GM21526 (cell line): ENCODE results near the gene CCSER1.
"Not testable (repeated sequence)": the region's sequence is repeated elsewhere in the genome, so short reads cannot be mapped to it uniquely, and the experiment has no call there.

Experiments used
- ATAC-seq: cut with Tn5 transposase; IDR thresholded peaks from one replicate; pipeline ENCODE4 v1.9.1; 2021; ENCODE audit warnings: moderate library complexity; ENCODE audit not compliant: unreplicated experiment, low FRiP score

CCSER1 gene

DNA sequence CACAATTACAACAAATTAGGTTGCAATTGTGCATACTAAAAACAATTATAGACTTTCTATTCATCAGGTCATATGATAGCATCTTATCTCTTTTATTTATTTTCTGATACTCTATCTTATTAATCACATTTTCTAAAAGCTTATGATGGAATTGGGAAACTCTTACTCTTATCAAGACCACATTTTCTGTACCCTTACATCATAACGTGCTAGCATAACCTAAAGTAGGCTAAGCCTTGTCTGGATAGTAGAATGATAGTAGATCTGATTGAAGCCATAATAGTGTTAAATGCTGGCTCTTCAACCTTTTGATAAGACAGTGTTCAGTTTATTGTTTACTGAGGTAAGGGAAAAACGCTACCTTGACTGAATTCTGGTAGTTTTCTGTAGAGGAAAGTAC is 294.0 kb downstream of the CCSER1 start:
- no peak for ATAC-seq

DNA sequence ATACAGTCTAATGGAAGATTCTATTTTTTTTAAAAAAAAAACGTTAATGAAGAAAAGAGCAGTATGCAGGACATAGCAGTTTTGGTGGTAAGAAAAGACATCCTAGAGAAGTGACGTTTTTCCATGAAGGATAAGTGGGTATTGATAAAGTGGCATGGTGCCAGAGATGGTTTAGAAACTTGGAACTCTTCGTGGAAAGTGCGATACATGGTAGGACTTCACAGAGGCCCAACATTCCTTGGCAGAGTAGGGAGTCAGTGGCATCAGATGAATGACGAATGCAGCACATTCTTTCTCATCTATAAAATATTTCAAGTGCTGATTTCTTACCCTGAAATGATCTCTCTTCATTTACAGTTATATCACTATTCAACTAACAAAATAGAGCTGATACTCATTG is 298.7 kb downstream of the CCSER1 start:
- ATAC-seq, result no peak

DNA sequence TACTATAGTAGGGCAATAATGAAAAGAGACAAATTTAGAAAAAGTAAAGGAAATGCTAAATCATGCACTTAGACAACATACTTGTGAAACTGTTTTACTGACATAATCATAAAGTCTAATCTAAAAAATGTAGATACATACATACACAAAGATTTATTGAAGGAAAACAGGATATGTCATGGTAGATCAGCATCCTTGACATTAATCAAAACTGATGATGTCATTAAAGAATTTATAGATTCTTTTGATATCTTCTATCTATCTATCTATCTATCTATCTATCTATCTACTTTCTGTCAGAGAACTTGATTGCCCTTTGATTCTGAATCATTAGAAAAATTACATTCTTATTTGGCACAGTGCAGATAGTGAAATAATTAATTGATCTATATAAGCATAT is 311.3 kb downstream of the CCSER1 start:
- no peak for ATAC-seq

DNA sequence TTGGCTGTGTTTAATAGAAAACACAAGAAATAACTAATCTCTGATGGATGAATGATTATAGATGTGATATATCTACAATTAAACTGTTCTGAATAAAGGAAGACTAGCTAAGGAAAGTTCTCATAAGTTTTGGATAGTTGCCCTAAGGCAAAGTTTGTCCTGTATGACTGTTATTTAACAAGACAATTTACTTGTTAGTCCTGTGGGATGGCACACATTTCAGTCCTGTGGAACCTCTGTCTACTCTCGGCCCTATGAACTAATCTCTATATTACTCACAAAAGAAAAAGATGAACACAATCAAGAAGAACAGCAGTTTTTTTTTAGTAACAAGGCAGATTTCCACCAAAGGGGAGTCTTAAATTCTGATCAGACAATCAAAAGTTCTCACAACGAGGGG is 314.6 kb downstream of the CCSER1 start:
- ATAC-seq, result no peak

DNA sequence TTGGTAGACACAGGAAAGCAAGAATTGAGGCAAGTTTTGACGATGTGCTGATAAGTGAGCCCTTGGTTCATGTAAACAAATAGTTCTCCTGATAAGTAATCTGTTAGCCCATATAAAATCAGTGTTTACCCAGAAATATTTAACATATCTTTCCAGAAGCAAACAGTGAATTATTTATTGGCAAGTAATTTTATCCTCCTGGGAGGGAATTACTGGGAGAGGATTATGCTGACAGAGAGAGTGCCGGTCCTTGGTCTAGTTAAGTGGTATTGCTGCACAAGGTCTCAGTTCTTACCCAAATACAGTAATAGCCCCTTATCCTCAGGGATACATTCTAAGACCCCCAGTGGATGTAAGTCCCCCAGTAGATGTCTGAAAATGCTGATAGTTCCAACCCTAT is 315.4 kb downstream of the CCSER1 start:
- no peak for ATAC-seq

DNA sequence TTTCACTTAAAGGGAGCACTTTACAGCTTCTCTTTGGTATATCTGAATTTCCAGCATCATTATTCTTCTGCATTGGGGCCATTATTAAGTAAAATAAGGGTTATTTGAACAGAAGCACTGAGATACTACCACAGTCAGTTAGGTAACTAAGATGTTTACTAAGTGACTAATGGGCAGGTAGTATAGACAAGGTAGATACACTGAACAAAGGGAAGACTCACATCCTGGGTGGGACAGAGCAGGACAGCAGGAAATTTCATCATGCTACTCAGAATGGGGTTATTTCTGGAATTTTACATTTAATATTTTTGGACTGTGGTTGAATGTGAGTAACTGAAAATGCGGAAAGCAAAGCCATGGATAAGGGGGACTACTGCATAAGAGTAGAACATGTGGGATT is 316.0 kb downstream of the CCSER1 start:
- no peak for ATAC-seq

DNA sequence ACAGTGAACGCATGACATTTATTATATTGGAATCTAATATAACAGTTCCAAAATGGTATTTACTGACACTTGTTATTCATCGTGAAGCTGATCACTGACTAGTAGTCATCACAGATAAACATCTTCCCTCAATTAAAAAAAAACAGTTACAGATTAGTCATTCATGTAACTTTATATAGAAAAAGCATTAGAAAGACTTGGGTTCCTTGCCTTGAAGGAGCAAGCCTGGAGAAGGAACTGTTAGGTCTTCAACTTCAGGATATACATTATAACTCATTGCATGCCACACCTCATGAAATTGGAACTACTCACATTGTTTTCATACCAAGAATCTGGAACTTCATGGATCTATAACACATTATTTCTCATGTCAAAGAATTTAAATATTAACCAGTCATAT is 317.7 kb downstream of the CCSER1 start:
- no peak for ATAC-seq

DNA sequence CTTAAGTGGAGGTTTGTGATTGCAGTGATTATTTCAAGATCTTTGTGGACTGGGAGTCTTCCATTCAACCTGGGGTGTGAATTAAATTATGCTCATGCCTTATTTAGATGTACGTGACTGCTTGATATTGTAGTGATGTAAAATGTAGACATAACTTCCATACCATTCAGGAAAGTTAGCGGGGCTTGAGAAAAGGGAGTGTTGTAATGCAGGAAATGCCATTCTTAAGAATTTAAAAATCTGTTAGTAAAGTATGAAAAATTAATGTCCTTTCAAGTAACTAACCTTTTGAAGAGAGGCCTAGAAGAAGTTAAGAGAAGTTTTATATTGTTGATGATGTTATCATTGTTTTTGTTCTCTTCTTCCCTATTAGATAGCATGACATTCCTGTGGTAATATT is 318.2 kb downstream of the CCSER1 start:
- ATAC-seq, result no peak

DNA sequence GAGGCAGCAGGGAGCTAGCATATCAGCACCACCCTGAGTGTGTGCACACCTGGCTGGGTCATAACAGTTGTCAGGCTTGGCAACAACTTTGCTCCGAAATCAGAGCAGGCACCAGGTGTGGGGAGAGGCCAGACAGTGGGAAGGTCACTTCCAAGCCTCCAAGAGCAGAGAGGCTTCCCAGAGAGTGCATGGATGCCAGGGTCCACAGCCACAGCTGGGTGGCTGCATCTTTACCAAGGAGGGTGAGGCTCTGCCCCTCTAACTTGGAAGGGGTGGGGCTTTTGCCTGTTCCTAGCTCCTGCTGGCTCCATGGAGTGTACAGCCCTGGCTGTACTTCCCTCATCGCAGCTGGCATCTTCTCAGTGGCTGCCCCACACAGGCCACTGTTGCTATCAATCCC is 322.4 kb downstream of the CCSER1 start:
- ATAC-seq, result no peak

DNA sequence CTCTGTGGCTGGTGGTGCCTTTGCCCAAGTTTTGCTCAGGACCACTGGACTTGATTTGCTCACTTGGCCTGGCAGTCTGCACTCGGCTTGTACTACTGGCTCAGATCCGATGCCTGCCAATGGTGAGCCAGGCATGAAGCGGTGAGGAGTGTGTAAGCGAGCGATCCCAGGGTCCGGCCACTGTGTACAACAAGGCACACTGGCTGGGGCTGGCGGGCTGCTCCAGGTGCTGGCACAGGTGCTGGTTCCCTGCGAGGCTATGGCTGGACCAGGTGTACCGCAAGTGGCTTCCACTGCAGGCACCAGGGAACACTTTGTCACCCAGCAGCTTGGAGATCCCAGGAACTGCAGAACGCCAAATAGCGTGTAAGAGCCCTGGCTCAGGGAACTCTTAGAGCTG is 329.7 kb downstream of the CCSER1 start:
- ATAC-seq, result no peak

DNA sequence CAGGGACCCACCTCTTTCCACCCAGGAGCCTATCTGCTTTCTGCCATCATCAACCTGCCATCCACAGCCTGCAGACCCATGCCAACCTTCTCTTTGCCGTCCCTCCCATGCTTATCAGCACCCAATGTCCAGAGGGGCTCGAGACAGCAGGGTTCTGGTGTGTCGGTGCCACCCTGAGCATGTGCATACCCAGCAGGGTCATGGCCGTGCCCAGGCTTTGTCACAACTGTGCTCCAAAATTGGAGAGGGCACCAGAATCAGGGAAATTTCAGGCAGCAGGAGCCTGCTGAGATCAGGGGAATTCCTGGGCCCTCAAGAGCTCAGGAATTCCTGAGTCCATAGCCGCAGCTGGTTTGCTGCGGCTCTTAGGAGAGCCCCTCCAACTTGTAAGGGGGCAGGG is 330.6 kb downstream of the CCSER1 start:
- ATAC-seq, result no peak

DNA sequence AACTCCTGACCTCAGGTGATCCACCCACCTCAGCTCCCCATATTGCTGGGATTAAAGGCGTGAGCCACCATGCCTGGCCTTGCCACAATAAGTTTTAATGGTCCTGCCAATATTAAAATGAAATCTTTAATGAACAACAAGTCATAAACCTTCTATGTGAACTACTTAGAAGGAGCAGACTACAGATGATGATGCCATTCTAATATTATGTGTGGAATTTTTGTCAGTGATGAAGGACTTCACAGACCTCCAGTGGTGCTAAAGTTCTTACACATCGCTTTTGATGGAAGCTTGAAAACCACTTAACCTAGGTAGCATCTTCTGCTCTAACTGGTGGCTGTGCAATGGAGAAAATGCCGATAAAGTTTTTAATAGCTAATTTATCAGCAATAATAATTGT is 331.4 kb downstream of the CCSER1 start:
- no peak for ATAC-seq

DNA sequence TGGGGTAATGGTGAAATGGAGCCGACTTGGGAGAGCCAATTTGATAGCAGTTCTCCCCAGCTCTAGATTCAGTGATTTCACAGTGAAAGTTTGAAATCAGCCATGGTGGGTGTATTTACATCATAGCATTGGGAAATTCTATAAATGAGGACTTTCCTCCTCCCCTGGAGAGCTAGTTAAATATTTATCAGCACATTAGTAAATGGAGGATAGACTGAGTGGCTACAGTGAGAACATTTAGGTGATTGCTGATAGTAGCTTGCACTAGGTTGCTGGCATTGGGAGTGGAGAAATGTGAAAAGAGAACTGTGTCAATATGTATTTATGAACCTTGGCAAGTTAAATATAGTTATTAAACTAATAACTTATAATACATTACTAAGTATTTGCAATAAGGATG is 347.3 kb downstream of the CCSER1 start:
- no peak for ATAC-seq

DNA sequence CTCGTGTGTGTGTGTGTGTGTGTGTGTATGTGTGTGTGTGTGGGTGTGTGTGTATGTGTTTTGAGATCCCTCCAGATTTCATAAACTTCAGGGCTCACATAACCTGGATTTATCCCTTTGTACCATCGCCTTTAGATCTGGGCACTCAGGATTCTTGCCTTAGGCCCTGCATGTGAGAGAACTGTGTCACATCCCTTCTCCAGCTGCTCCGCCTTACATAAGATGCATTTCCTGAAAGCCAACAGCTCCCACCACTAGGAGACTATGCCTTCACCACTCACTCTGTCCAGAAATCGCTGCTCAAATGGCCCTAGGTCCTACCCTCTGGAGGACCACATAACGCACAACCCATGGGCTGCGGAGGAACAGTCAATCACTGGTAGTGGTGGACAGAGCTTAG is 348.8 kb downstream of the CCSER1 start:
- no peak for ATAC-seq

DNA sequence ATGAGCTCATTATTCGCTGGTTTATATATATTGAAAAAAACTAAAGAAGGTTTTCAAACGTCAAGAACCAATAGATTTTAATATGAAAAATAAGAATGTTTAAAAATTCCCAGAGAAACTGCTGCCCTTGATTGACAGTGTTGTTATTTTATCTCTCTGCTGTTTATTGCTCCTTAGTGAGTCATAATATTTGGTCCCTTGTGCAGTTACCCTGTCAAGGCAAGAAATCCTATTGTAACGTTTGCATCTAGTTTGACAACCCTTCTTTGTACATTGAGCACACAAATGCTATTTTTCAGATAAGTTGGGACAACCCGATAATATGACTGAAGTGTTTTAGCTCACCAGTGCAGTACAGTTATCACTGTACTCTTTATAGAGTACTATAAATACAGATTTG is 349.4 kb downstream of the CCSER1 start:
- ATAC-seq, result no peak

DNA sequence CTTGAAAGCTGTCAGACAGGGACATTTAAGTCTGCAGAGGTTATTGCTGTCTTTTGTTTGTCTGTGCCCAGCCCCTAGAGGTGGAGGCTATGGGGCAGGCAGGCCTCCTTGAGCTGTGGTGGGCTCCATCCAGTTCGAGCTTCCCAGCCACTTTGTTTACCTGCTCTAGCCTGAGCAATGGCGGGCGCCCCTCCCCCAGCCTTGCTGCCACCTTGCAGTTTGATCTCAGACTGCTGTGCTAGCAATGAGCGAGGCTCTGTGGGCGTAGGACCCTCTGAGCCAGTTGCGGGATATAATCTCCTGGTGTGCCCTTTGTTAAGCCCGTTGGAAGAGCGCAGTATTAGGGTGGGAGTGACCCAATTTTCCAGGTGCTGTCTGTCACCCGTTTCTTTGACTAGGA is 357.7 kb downstream of the CCSER1 start:
- not testable (repeated sequence) for ATAC-seq

DNA sequence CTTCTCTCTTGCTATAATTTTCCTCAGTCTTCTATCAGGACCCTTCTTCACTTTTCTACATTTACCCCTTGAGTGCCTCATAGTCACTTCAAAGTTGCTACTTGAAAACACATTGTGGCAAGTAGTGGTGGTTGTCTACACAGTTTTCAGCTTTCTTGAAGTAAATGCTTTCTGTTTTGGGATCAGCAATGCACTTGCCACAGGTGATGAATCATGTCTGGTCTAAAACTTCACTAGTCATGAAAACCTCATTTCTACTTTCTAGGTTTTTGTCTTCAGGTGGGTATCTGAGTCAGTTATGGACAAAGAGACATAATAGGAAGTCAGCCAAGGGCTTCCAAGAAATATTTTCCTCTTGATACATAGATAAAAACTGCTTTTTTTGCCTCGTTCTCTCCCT is 359.2 kb downstream of the CCSER1 start:
- ATAC-seq, result no peak

DNA sequence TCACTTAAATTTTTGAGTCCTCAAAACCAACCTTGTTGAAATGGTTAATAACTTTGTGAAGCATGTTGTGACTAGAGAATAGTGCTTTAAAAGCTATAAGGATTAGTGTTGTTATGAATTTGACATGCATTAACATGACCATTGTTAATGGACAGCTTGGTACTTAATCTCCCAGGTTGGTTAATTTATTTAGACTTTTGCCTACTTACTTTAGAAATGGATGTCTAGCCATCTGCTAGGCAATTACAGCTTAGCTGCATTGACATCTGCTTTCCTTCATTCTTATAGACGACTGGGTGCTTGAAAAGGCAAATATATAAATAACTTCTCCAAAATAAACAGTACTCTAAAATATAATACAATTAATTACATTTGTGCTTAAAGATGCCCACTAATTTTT is 368.0 kb downstream of the CCSER1 start:
- no peak for ATAC-seq

DNA sequence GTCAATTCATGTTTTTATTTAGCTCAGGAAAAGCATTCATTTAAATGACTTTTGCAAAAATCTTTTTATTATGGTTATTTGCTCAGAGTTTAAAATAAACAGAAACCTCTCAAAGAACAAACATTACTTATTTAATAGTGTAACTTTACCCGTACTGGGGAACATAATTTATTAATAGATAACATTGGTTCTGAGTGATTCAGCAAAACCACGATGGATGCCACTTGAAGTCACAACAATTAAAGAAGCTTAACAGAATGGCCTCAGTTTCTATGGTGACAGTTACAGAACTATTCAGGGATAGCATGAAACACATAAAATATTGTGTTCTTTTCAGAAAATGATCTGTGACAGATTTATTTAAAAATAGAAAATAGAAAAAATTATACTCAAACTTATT is 368.7 kb downstream of the CCSER1 start:
- ATAC-seq, result no peak

DNA sequence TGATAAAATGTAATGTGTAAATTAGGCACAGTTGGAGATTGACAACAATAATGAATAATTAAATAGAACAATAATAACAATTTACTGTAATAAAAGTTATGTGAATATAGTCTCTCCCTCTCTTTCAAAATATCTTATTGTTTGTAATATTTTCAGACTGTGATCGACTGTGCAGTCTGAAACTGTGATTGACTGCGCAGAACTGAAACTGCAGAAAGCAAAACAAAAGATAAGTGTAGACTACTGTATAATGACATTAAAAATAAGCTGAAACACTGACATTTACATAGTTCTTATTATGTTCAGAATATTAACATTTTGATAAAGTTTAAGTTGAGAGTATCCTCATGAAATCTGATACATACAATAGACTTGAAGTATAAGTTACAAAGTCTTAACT is 371.0 kb downstream of the CCSER1 start:
- no peak for ATAC-seq

DNA sequence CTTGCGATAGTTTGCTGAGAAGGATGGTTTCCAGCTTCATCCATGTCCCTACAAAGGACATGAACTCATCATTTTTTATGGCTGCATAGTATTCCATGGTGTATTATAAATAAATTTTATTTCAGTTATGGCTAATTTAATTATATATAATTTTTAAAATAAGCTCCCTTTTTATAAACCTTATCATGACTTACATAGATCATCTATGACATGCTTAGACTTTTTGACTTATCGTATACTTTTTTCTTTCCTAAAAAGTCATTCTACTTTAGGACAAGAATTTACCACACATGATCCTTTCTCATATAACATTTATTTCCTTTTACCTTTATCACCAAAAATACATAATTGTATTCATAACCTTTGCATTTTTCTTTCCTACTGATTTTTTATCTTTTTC is 376.5 kb downstream of the CCSER1 start:
- no peak for ATAC-seq

DNA sequence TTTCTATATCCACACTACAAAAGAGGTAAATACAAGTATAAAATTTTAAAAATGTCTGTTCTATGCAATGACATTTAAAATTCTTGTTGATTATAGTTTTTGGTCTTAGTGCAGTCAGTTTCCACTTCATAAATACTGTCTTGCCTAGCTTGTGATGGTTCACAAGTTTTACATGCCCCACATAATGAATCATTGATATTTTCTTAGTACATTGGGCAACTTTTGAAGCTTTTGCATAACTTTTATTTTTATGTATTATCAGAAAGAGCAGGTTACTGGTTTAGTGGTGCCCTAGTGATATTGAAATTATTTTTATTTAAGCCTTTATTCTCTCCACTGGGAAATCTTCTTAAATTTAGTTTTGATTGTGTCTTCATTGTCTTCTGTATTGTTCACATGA is 388.0 kb downstream of the CCSER1 start:
- ATAC-seq, result no peak

DNA sequence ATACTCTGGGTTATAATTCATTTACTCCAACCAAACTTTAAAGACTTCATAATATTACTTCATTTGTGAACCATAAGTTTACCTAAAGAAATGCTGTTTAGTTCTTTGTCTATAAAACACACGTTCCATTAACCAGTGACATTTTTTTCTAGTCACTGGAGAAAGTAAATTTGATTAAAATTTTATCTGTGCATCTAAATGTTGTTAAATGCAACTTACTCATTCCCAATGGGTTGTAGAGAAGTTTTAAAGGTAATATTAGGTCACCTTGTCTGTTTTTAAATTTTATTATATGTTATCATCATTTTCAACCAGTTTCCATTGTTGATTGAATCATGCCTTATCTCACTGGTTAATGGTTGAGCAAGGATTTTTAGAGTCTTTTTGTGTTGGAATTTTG is 401.4 kb downstream of the CCSER1 start:
- ATAC-seq, result no peak

DNA sequence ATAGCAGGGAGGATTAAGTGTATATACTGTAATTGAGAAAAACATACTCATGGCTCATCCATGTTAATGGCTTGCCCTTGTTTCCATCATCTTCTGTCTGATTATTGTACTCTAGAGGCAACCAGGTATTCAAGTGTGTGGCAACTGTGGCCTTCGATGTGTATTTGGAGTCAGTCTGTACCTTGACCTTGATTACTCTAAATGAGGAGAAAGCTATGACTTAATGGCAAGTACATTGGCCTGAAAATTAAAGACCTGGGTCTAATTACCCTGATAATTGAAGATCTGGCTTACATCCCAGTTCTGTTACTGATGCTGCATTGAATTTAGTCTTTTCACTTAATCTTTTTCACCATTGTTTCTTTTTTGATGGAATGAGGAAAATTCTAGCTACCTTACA is 409.2 kb downstream of the CCSER1 start:
- ATAC-seq, result no peak
